CD14-positive monocyte (primary cell): ENCODE results near the gene RIPOR3. TPM values are rescaled to one million over a fixed set of nuclear protein-coding genes. Genes with fewer than 3 reads are reported as not detected.

Source experiments
- DNase-seq, 3 donors: peaks; one replicate each; pipeline ENCODE4 v3.0.0-alpha.2; 2011 to 2022
- H2AFZ ChIP-seq: 2 replicates; pipeline ENCODE4 v1.6.0; 2012; ENCODE audit warnings: mild to moderate bottlenecking, low read depth, low read length, inconsistent platforms; ENCODE audit not compliant: insufficient read depth, poor library complexity, severe bottlenecking
- H3K27ac ChIP-seq, 2 donors: 1 replicate in 1 of 2; 2 replicates in 1 of 2; pipeline ENCODE4 v1.5.1; 2012 to 2013; ENCODE audit warnings: low read length in 2 of 2, control low read depth in 1 of 2, inconsistent platforms in 1 of 2, low read depth in 1 of 2, mild to moderate bottlenecking in 1 of 2
- H3K27me3 ChIP-seq, 2 donors: one replicate each; pipeline versions ENCODE4 v1.6.0 to v1.6.1; 2011 to 2013; ENCODE audit warnings: low read length in 2 of 2; ENCODE audit not compliant: control insufficient read depth in 2 of 2, insufficient read depth in 2 of 2
- H3K36me3 ChIP-seq, 2 donors: replicated peaks in 1 of 2; 1 replicate in 1 of 2; 2 replicates in 1 of 2; pipeline versions ENCODE4 v1.5.1 to v1.6.1; 2012 to 2013; ENCODE audit warnings: low read length in 2 of 2, control low read depth in 1 of 2, inconsistent platforms in 1 of 2, mild to moderate bottlenecking in 1 of 2; ENCODE audit not compliant: insufficient read depth in 2 of 2, control insufficient read depth in 1 of 2
- H3K4me1 ChIP-seq, 2 donors: 1 replicate in 1 of 2; 2 replicates in 1 of 2; pipeline versions ENCODE4 v1.5.1 to v1.6.1; 2012 to 2013; ENCODE audit warnings: low read length in 2 of 2, control low read depth in 1 of 2, inconsistent platforms in 1 of 2, mild to moderate bottlenecking in 1 of 2, moderate library complexity in 1 of 2; ENCODE audit not compliant: insufficient read depth in 2 of 2, control insufficient read depth in 1 of 2
- H3K4me2 ChIP-seq: replicated peaks from 2 replicates; pipeline ENCODE3; 2012; ENCODE audit warnings: low read length, moderate library complexity, mild to moderate bottlenecking; ENCODE audit not compliant: poor library complexity, severe bottlenecking; ENCODE audit errors: extremely low read depth
- H3K4me3 ChIP-seq, 3 experiments: fragments of 200-600 bp in 1 of 3; sonication (generic) in 1 of 3; replicated peaks in 1 of 3; 1 replicate in 2 of 3; 2 replicates in 1 of 3; pipeline ENCODE4 v1.5.1; 2011 to 2013; ENCODE audit warnings: low read length in 3 of 3, mild to moderate bottlenecking in 3 of 3, control low read depth in 2 of 3, low read depth in 2 of 3, inconsistent platforms in 1 of 3, moderate library complexity in 1 of 3
- H3K79me2 ChIP-seq: 2 replicates; pipeline ENCODE4 v1.6.0; 2012; ENCODE audit warnings: mild to moderate bottlenecking, control low read depth, inconsistent platforms, low read length, moderate library complexity; ENCODE audit not compliant: insufficient read depth
- H3K9ac ChIP-seq: 2 replicates; pipeline ENCODE4 v1.6.0; 2017; ENCODE audit warnings: low read length, mild to moderate bottlenecking; ENCODE audit not compliant: insufficient read depth, poor library complexity, severe bottlenecking
- H3K9me3 ChIP-seq, 2 donors: replicated peaks in 1 of 2; 1 replicate in 1 of 2; 2 replicates in 1 of 2; pipeline versions ENCODE4 v1.5.1 to v1.6.1; 2012 to 2013; ENCODE audit warnings: low read length in 2 of 2, control low read depth in 1 of 2; ENCODE audit not compliant: control insufficient read depth in 1 of 2, insufficient read depth in 1 of 2
- H4K20me1 ChIP-seq: 2 replicates; pipeline ENCODE4 v1.6.0; 2012; ENCODE audit warnings: mild to moderate bottlenecking, low read length, control low read depth, moderate library complexity; ENCODE audit not compliant: insufficient read depth
- H3K27ac Mint-ChIP-seq, 7 donors: one replicate each; pipeline ENCODE4 v1.8.0; 2020; ENCODE audit warnings: mild to moderate bottlenecking in 7 of 7, mixed read lengths in 7 of 7, moderate library complexity in 6 of 7, inconsistent platforms in 2 of 7
- H3K27me3 Mint-ChIP-seq, 3 donors: one replicate each; pipeline ENCODE4 v1.8.0; 2021 to 2022; ENCODE audit warnings: low read depth in 3 of 3, mild to moderate bottlenecking in 3 of 3, mixed read lengths in 3 of 3, moderate library complexity in 3 of 3, inconsistent platforms in 1 of 3
- H3K36me3 Mint-ChIP-seq, 2 donors: one replicate each; pipeline ENCODE4 v1.8.0; 2020; ENCODE audit warnings: mixed read lengths in 2 of 2, inconsistent platforms in 1 of 2, mild to moderate bottlenecking in 1 of 2
- H3K4me1 Mint-ChIP-seq: one replicate; pipeline ENCODE4 v1.8.0; 2020; ENCODE audit warnings: mild to moderate bottlenecking, mixed read lengths
- H3K4me3 Mint-ChIP-seq, 2 donors: one replicate each; pipeline ENCODE4 v1.8.0; 2020; ENCODE audit warnings: mild to moderate bottlenecking in 2 of 2, mixed read lengths in 2 of 2, moderate library complexity in 1 of 2
- H3K9me3 Mint-ChIP-seq, 7 donors: one replicate each; pipeline ENCODE4 v1.8.0; 2020 to 2022; ENCODE audit warnings: mixed read lengths in 7 of 7, mild to moderate bottlenecking in 6 of 7, moderate library complexity in 6 of 7, inconsistent platforms in 2 of 7
- WGBS: methylation state at CpG from one replicate; pipeline ENCODE4 v1.1.5; 2013; ENCODE audit warnings: missing lambda C conversion rate; ENCODE audit not compliant: insufficient coverage; 5-methylcytosine and 5-hydroxymethylcytosine counted together
- intact Hi-C, 2 donors: fragments of 100-400 bp; cut with micrococcal nuclease; formaldehyde crosslinking; loops; one replicate each; pipeline versions ENCODE4 v1.15.0 to v1.15.1; 2023
- polyA plus RNA-seq, 3 donors: library from polyadenylated mRNA; depleted of rRNA in 1 of 3; unstranded in 2 of 3; stranded (reverse) in 1 of 3; fragments of 300-500 nt in 2 of 3; fragments of >200 nt in 1 of 3; fragmentation: Illumina TruSeq in 2 of 3; gene quantifications; 1 replicate in 2 of 3; 2 replicates in 1 of 3; pipeline ENCODE4 v1.2.3, GENCODE V29; 2012 to 2021
- TF ChIP-seq, protein P1 (sequence below): fragments of 200-600 bp; IDR thresholded peaks from one replicate; pipeline ENCODE4 v1.8.0; 2022; ENCODE audit warnings: antibody characterized with exemption, mild to moderate bottlenecking

Gene RIPOR3
- polyA plus RNA-seq, 3 donors = not detected

DNA sequence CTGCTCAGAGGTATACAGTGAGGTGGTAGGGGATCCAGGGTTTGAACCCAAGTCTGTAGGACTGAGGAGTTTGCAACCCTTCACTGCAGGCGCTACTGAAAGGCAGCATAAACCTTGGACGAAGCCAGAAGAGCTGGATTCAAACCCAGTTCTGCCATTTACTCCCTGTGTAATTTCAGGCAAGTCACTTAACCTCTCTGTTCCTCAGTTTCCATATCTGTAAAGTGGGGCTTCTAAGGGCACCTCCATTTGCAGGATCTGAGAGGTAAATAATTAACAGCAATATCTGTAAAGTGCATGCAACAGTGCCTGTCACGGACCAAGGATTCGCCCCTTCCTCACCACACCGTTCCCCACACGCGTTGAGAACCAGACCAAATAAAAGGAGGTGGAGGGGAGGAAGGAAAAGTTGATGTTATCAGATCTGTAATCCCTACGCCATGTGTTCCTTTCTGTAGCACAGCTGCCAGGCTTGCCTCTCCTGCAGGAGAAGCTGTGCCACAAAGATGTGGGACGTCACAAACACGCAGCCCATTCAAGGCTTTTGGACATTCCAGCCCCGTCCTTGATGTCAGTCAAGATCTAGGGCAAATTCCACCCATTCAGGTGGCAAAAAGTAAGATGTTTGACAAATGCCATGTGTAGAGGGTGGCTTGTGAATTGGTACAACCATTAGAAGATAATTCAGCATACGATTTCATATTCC is 9.8 kb downstream of the RIPOR3 start:
- Histone ChIP-seq H3K9ac (no peak overlapping the region), H2AFZ (no peak overlapping the region), H3K79me2 (no peaks in the 10 kb centered on the region), H3K27ac (no peak overlapping the region), H3K4me1 (no peaks in the 10 kb centered on the region), H3K36me3 (no peaks in the 10 kb centered on the region), H3K27me3 (no peaks in the 10 kb centered on the region), H4K20me1 (no peaks in the 10 kb centered on the region), H3K9me3 (no peaks in the 10 kb centered on the region), H3K4me2 (no peak overlapping the region), H3K4me3 (no peak overlapping the region)
- peaks cover 4 to 9% (median 8%) of the 10 kb centered on the region in 3 donors for H3K27me3 Mint-ChIP-seq
- no peak for DNase-seq
- H3K9me3 Mint-ChIP-seq = peaks cover 0 to 6% (median 0%) of the 10 kb centered on the region in 7 donors
- H3K27ac Mint-ChIP-seq = no peak overlapping the region
- H3K4me3 Mint-ChIP-seq = no peak overlapping the region
- no peaks in the 10 kb centered on the region for H3K36me3 Mint-ChIP-seq
- intact Hi-C loops = no loop called here
- H3K4me1 Mint-ChIP-seq = no peaks in the 10 kb centered on the region
- WGBS = 68% methylated on average over 5 of the region's 12 CpGs
- TF ChIP-seq, protein P1, sequence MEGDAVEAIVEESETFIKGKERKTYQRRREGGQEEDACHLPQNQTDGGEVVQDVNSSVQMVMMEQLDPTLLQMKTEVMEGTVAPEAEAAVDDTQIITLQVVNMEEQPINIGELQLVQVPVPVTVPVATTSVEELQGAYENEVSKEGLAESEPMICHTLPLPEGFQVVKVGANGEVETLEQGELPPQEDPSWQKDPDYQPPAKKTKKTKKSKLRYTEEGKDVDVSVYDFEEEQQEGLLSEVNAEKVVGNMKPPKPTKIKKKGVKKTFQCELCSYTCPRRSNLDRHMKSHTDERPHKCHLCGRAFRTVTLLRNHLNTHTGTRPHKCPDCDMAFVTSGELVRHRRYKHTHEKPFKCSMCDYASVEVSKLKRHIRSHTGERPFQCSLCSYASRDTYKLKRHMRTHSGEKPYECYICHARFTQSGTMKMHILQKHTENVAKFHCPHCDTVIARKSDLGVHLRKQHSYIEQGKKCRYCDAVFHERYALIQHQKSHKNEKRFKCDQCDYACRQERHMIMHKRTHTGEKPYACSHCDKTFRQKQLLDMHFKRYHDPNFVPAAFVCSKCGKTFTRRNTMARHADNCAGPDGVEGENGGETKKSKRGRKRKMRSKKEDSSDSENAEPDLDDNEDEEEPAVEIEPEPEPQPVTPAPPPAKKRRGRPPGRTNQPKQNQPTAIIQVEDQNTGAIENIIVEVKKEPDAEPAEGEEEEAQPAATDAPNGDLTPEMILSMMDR = no peak

DNA sequence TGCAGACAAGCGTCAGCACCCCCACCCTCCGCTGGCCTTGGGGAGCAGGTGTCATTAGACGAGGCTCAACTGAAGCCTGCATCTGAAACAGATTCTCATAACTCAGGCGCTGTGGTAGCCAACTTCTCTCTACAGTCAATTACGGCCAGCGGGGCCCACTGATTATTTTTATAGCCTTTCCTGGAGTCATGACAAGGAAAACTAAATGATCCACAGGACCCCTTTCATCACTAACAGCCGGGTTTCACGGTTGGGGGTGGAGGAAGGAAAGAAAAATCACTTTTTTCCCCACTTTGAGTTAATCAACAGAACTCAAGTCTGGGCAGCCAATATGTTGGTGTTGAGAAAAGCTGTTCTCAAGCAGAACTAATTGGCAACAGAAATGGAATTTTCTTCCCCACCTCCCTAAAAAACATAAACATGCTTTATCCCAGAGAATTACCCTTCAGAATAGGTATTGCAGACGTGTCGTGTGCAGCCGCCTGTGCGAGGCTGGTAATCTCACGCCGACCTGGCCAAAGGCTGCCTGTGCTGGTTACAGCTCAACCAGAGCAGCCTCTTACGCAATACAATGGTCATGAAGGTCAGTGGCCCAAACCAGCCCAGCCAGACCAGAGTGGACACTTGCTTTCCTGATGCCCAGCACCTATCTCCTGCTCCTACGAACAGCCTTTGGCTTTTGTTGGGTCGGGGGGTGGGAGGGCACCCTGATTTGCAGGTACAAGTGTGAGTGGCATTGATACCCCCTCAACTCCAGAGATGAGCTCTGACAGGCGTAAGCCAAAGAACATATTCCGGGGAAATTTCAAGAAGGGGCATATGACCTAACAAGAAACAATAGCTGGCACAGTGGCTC is 11.0 kb downstream of the RIPOR3 start:
- Histone ChIP-seq H2AFZ (no peak overlapping the region), H3K4me2 (no peak overlapping the region), H3K4me3 (no peak overlapping the region), H3K27ac (no peak overlapping the region), H3K27me3 (no peaks in the 10 kb centered on the region), H3K9ac (no peak overlapping the region), H3K79me2 (no peaks in the 10 kb centered on the region), H4K20me1 (no peaks in the 10 kb centered on the region), H3K36me3 (no peaks in the 10 kb centered on the region), H3K4me1 (no peaks in the 10 kb centered on the region), H3K9me3 (no peaks in the 10 kb centered on the region)
- 92% methylated on average over 11 of the region's 19 CpGs for whole genome bisulfite sequencing
- intact Hi-C loops = no loop called here
- no peak for DNase-seq
- H3K4me3 Mint-ChIP-seq = no peak overlapping the region
- H3K36me3 Mint-ChIP-seq = no peaks in the 10 kb centered on the region
- peaks cover 0 to 6% (median 0%) of the 10 kb centered on the region in 7 donors for H3K9me3 Mint-ChIP-seq
- TF ChIP-seq, protein P1 = no peak
- H3K27ac Mint-ChIP-seq = no peak overlapping the region
- peaks cover 4 to 9% (median 8%) of the 10 kb centered on the region in 3 donors for H3K27me3 Mint-ChIP-seq
- no peaks in the 10 kb centered on the region for H3K4me1 Mint-ChIP-seq
